ENCODE results near the gene TBL2.
A peak's percentile ranks its signal among the peaks of the same experiment; 100 is the strongest.
"Not testable (repeated sequence)": the region's sequence is repeated elsewhere in the genome, so short reads cannot be mapped to it uniquely, and the experiment has no call there.

TBL2 gene

GRCh38 chr7:73595358-73595757 is 17.0 kb upstream of the TBL2 start:
- no peak for ATAC-seq
- no peak for DNase-seq (ENCODE audit: low spot score in 2 of 2)
- H3K36me3 Mint-ChIP-seq = no peaks in the 10 kb centered on the region
- no peak overlapping the region for H3K4me3 Mint-ChIP-seq
- no peaks in the 10 kb centered on the region for H3K9me3 Mint-ChIP-seq
- H3K27ac Mint-ChIP-seq = no peak overlapping the region
- H3K4me1 Mint-ChIP-seq = peaks cover 7% of the 10 kb centered on the region

- Mint-ChIP-seq H3K36me3 (no peaks in the 10 kb centered on the region), H3K9me3 (no peaks in the 10 kb centered on the region), H3K27ac (no peak overlapping the region), H3K4me1 (peaks cover 7% of the 10 kb centered on the region), H3K4me3 (no peak overlapping the region)
- ATAC-seq (peak; percentile 27), DNase-seq (ENCODE audit: low spot score in 2 of 2) (no peak)
Observed at GRCh38 chr7:73593207-73594045, 15.0 kb upstream of the TBL2 start.

DNA sequence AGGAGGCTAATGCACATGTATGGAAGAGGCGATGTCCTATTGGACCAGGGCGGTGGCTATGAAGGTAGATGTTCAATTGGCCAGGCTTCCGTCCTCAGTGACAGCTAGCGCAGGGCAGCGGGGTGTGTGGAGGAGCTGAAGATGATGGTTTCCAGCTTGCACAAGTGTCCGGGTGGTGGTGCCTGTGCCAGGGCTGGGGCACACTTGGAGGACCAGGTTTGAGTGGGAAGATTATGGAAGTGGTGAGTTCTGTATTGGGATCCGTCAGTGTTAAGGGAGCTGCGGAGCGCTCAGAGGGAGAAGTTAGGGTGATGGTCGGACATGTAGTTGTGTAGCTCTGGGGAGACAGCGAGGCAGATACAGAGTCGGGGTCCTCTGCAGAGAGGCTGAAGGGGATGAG is 8.5 kb upstream of the TBL2 start:
- DNase-seq (ENCODE audit: low spot score in 2 of 2) (no peak), ATAC-seq (no peak)
- peaks cover 7% of the 10 kb centered on the region for H3K4me1 Mint-ChIP-seq
- no peak overlapping the region for H3K4me3 Mint-ChIP-seq
- no peak overlapping the region for H3K27ac Mint-ChIP-seq
- no peaks in the 10 kb centered on the region for H3K9me3 Mint-ChIP-seq
- H3K36me3 Mint-ChIP-seq = no peaks in the 10 kb centered on the region

GRCh38 chr7:73585196-73585595 is 6.8 kb upstream of the TBL2 start:
- DNase-seq (ENCODE audit: low spot score in 2 of 2) = no peak
- Mint-ChIP-seq H3K4me1 (peaks cover 7% of the 10 kb centered on the region), H3K27ac (no peak overlapping the region), H3K9me3 (no peaks in the 10 kb centered on the region), H3K4me3 (no peak overlapping the region), H3K36me3 (no peaks in the 10 kb centered on the region)
- ATAC-seq = no peak

GRCh38 chr7:73582664-73583202 is 4.4 kb upstream of the TBL2 start:
- Mint-ChIP-seq H3K9me3 (no peaks in the 10 kb centered on the region), H3K36me3 (peaks cover 11% of the 10 kb centered on the region), H3K4me1 (peaks cover 16% of the 10 kb centered on the region), H3K27ac (no peak overlapping the region), H3K4me3 (no peak overlapping the region)
- DNase-seq (ENCODE audit: low spot score in 2 of 2) (no peak), ATAC-seq (no peak)

- H3K27ac Mint-ChIP-seq; H3K9me3 Mint-ChIP-seq; ATAC-seq; DNase-seq (ENCODE audit: low spot score in 2 of 2); H3K4me3 Mint-ChIP-seq: not testable (repeated sequence)
- H3K4me1 Mint-ChIP-seq = peaks cover 24% of the 10 kb centered on the region
- H3K36me3 Mint-ChIP-seq = peaks cover 26% of the 10 kb centered on the region
Observed at GRCh38 chr7:73581006-73581405, 2.6 kb upstream of the TBL2 start.

GRCh38 chr7:73577627-73578341 is 595 bp downstream of the TBL2 start:
- Mint-ChIP-seq H3K4me1 (peaks cover 36% of the 10 kb centered on the region), H3K27ac (peak overlapping the region; percentile 97), H3K36me3 (peaks cover 58% of the 10 kb centered on the region), H3K4me3 (peak overlapping the region; percentile 96), H3K9me3 (no peaks in the 10 kb centered on the region)
- DNase-seq (ENCODE audit: low spot score in 2 of 2) (no peak), ATAC-seq (peak; percentile 14)

DNA sequence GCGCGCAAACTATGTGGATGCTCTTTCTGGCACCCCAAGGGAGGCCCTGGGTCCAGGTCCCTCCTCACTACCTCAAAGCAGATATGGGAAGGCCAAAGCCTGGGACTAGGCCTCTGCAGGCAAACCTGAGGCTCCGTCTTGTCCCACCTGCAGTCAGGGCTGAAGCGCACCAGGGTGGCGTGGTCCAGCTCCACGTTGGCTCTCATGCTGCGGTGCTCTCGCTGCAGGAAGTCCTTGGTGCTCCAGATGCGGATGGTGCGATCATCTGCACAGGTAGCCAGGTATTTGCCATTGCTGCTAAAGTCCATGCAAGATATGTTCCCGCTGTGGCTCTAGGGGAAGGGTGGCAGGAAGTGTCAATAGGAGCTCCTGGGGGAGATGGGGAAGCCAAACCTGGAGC is 4.6 kb downstream of the TBL2 start:
- Mint-ChIP-seq H3K27ac (peak overlapping the region; percentile 32), H3K9me3 (no peaks in the 10 kb centered on the region), H3K4me3 (no peak overlapping the region), H3K36me3 (peaks cover 94% of the 10 kb centered on the region), H3K4me1 (peaks cover 38% of the 10 kb centered on the region)
- ATAC-seq (no peak), DNase-seq (ENCODE audit: low spot score in 2 of 2) (no peak)

DNA sequence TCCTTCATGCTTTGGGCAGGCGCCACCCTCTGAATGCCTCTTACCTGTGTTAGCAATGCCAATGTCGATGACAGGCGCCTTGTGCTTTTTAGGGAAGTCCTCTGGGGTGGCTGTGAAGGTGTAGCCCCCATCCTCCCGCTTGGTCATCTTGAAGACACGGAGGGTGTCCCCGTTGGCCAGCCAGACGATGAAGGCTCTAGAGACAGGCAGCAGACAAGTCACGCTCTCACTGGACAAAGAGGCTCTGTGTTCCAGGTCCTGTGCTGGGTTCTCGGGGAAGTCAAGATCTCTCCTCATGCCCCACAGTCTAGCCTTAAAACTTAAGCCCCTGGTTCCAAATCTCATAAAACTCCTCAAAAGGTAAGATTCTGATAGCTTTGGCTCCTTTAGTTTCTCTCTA is 5.1 kb downstream of the TBL2 start:
- DNase-seq (ENCODE audit: low spot score in 2 of 2) (no peak), ATAC-seq (no peak)
- Mint-ChIP-seq H3K4me1 (peaks cover 34% of the 10 kb centered on the region), H3K9me3 (no peaks in the 10 kb centered on the region), H3K36me3 (peaks cover 92% of the 10 kb centered on the region), H3K4me3 (no peak overlapping the region), H3K27ac (no peak overlapping the region)

GRCh38 chr7:73572767-73573186 is 5.6 kb downstream of the TBL2 start:
- Mint-ChIP-seq H3K36me3 (peaks cover 90% of the 10 kb centered on the region), H3K4me3 (no peak overlapping the region), H3K27ac (no peak overlapping the region), H3K9me3 (no peaks in the 10 kb centered on the region), H3K4me1 (peaks cover 32% of the 10 kb centered on the region)
- ATAC-seq (no peak), DNase-seq (ENCODE audit: low spot score in 2 of 2) (no peak)

DNA sequence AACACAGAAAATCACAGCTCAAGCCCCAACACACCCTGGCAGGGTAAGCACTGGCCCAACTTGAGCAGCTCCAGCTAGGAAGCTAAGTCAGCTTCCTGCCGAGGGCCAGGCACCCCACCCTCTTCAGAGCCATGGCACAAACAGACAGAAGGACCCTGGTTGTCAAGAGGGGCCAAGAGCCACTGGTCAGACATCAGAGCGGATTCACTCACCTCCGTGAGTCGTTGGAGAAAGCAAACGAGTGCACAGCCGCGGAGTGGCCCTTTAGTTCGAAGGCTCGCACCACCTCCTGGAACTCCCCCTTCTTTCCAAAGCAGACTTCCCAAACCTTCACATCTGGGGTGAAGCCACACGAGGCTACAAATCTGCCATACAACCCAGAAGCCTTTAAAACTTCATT is 7.4 kb downstream of the TBL2 start:
- H3K4me3 Mint-ChIP-seq = no peak overlapping the region
- ATAC-seq = no peak
- H3K9me3 Mint-ChIP-seq = no peaks in the 10 kb centered on the region
- peaks cover 30% of the 10 kb centered on the region for H3K4me1 Mint-ChIP-seq
- no peak overlapping the region for H3K27ac Mint-ChIP-seq
- no peak for DNase-seq (ENCODE audit: low spot score in 2 of 2)
- peaks cover 74% of the 10 kb centered on the region for H3K36me3 Mint-ChIP-seq

- Mint-ChIP-seq H3K9me3 (no peaks in the 10 kb centered on the region), H3K4me3 (no peak overlapping the region), H3K36me3 (peaks cover 70% of the 10 kb centered on the region), H3K27ac (no peak overlapping the region), H3K4me1 (peaks cover 35% of the 10 kb centered on the region)
- ATAC-seq (peak; percentile 6), DNase-seq (ENCODE audit: low spot score in 2 of 2) (no peak)
Observed at GRCh38 chr7:73570521-73570920, 7.9 kb downstream of the TBL2 start.

- H3K4me3 Mint-ChIP-seq = no peak overlapping the region
- H3K36me3 Mint-ChIP-seq = peaks cover 56% of the 10 kb centered on the region
- no peaks in the 10 kb centered on the region for H3K9me3 Mint-ChIP-seq
- H3K27ac Mint-ChIP-seq = no peak overlapping the region
- ATAC-seq (no peak), DNase-seq (ENCODE audit: low spot score in 2 of 2) (no peak)
- peaks cover 34% of the 10 kb centered on the region for H3K4me1 Mint-ChIP-seq
Observed at GRCh38 chr7:73569042-73569608, 9.3 kb downstream of the TBL2 start.

DNA sequence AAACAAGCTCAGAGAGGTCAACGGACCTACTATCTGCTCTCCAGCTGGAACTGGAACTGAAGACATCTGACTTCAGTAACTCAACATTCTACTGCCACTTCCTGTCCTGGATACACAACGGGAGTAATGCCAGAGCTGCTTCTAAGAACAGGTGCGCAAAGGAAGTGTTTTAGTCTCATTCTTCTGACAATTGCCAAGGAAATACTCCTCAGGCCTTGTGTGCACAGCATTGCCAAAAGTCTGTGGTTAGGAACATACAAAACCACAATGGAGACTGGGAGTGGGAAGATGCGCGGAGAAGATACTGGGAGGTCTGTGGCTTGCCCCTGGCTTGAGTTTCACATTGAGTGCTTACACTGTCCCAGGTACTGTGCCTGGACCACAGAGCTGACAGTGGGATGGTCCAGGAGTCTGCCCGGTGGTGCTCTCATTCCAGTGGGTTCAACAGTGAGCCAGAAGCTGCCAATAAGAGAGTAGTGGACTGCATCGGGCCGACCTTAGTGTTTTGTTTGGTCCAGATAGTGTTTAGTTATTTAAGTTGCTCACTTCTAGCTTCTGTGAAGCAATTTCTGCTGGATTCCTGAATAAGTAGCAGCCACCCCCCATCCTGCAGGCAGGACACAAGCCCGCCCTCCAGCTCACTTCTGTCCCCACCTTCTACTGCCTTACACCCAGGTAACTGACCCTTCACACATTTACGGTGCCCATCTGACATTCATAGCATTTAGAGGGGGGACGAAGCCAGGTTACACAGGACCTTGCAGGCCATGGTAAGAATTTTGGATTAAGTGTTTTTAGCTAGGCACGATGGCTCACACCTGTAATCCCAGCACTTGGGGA is 10.3 kb downstream of the TBL2 start:
- Mint-ChIP-seq H3K27ac (no peak overlapping the region), H3K36me3 (peaks cover 45% of the 10 kb centered on the region), H3K4me1 (peaks cover 29% of the 10 kb centered on the region), H3K9me3 (no peaks in the 10 kb centered on the region), H3K4me3 (no peak overlapping the region)
- no peak for DNase-seq (ENCODE audit: low spot score in 2 of 2)
- no peak for ATAC-seq

DNA sequence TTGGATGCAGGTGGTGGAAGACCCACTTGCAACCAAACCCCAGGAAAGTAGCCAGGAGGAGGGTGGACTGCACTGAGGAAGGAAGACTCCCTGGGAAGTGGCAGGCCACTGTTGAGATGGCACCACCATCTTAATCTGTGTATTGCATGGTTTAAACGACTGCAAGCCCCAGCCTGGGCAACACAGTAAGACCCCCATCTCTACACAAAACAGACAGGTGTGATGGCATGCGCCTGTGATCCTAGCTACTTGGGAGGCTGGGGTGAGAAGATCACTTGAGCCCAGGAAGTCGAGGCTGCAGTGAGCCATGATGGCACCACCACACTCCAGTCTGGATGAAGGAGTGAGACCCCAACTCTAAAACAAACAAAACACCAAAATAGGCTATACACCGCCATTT is 11.2 kb downstream of the TBL2 start:
- H3K9me3 Mint-ChIP-seq = no peaks in the 10 kb centered on the region
- H3K27ac Mint-ChIP-seq = no peak overlapping the region
- DNase-seq (ENCODE audit: low spot score in 2 of 2) (no peak), ATAC-seq (no peak)
- H3K4me1 Mint-ChIP-seq = peaks cover 21% of the 10 kb centered on the region
- H3K36me3 Mint-ChIP-seq = peaks cover 37% of the 10 kb centered on the region
- no peak overlapping the region for H3K4me3 Mint-ChIP-seq
